ENCODE results near the gene MEX3A.

The MEX3A gene

GRCh38 chr1:156054500-156055280 lies 27.6 kb downstream of the MEX3A start, which contains the start of gene LAMTOR2:
Gene LAMTOR2, plus strand, starts transcription at chr1:156054782. Its CDS starts 108 bp downstream, at chr1:156054890.
- TF ChIP-seq, protein P1, sequence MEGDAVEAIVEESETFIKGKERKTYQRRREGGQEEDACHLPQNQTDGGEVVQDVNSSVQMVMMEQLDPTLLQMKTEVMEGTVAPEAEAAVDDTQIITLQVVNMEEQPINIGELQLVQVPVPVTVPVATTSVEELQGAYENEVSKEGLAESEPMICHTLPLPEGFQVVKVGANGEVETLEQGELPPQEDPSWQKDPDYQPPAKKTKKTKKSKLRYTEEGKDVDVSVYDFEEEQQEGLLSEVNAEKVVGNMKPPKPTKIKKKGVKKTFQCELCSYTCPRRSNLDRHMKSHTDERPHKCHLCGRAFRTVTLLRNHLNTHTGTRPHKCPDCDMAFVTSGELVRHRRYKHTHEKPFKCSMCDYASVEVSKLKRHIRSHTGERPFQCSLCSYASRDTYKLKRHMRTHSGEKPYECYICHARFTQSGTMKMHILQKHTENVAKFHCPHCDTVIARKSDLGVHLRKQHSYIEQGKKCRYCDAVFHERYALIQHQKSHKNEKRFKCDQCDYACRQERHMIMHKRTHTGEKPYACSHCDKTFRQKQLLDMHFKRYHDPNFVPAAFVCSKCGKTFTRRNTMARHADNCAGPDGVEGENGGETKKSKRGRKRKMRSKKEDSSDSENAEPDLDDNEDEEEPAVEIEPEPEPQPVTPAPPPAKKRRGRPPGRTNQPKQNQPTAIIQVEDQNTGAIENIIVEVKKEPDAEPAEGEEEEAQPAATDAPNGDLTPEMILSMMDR (IDR thresholded peaks at IDR 0.05; ENCODE audit: low read depth, low read length, missing control alignments), result no peak
- DNase-seq (ENCODE audit: extremely low read depth, low read depth), result peak; percentile 92
- peak within 1 kb of the TSS; percentile 83 for H3K4me3 ChIP-seq (replicated peaks; ENCODE audit: low read depth, low read length)

GRCh38 chr1:156053768-156054499 lies 28.3 kb downstream of the MEX3A start, which contains the start of gene UBQLN4:
Gene UBQLN4, minus strand, starts transcription at chr1:156053798. Its CDS starts 97 bp downstream, at chr1:156053701.
- TF ChIP-seq, protein P1 (IDR thresholded peaks at IDR 0.05; ENCODE audit: low read depth, low read length, missing control alignments), result peak; percentile 37
- peak within 1 kb of the TSS; percentile 83 for H3K4me3 ChIP-seq (replicated peaks; ENCODE audit: low read depth, low read length)
- DNase-seq (ENCODE audit: extremely low read depth, low read depth), result peak; percentile 32

DNA sequence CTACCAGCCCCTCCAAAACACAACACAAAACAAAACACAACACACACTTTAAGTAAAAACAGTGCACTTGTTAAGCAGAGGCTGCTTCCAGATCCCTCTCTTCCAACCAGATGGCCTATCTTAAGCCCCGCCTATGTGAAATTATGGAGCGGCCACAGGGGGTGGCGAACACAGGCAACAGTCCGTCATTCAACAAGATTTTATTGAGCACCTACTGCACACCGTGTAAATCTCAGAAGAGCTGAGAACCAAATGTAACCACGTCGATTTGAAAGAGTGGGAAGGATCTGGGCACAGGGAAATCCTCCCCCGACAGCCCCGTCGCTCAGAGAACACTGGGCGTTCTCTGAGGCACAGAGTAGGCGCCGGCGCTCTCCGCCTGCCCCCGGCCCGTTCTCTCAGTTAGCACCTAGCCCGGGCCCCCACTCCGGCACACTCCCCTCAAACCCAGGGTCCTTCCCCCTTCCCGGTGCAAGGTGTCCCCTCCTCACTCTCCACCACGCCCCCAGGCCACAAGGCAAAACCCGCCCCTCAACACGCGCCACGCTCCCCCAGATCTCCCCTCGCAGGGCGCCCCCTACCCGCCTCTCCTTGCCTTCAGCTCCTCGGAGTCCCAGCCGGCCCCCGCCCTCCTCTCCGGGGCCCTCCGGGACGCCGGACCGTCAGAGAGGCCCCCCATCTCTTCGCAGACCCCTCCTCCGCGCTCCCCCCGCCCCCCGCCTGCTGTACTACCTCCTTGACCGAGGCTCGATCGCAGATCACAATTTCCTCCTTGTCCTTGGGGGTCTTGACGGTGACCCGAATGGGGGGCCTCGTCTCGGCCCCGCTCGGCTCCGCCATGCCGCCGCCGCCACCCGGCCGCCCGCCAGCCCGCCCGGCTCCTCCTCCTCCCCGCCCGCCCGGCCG lies 29.1 kb downstream of the MEX3A start:
- DNase-seq (ENCODE audit: extremely low read depth, low read depth), result peak; percentile 43
- TF ChIP-seq, protein P1 (IDR thresholded peaks at IDR 0.05; ENCODE audit: low read depth, low read length, missing control alignments), result peak; percentile 20
- H3K4me3 ChIP-seq (replicated peaks; ENCODE audit: low read depth, low read length), result peak overlapping the region; percentile 83

DNA sequence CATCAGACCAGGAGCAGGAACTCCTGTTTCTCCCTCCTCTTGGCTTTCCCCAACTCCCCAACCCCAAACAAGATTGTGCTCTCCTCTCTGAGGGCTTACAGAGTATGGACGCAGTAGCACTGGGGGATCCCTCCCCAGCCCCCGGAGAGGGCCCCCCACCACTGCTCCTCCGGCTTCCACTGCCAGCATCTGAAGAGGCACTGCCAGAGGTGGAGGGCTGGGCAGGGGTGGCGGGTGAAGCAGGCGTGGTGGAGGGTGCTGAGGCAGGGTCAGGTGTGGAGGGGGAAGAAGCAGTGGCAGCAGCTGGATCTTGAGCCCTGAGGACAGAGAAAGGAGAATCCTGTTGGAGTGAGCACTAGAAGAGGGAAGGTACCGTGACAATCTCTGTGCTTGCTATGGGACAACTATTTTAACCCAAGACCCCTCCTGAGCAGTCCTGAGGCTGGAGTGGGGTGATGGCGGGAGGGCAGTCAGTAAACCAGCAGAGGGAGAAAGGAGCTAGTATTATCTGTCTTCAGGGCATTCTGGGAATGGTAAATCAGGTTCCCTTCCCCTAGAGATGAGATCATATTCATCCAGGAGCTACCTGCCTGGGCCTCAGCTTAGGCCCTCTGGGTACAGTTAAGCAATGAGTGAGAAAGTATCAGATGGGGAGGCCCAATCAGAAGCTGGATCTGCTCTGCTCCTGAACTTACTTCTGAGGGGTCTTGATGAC lies 31.1 kb downstream of the MEX3A start:
- TF ChIP-seq, protein P1 (IDR thresholded peaks at IDR 0.05; ENCODE audit: low read depth, low read length, missing control alignments), result no peak
- DNase-seq (ENCODE audit: extremely low read depth, low read depth), result no peak
- no peak overlapping the region for H3K4me3 ChIP-seq (replicated peaks; ENCODE audit: low read depth, low read length)

- TF ChIP-seq, protein P1 (IDR thresholded peaks at IDR 0.05; ENCODE audit: low read depth, low read length, missing control alignments), result no peak
- DNase-seq (ENCODE audit: extremely low read depth, low read depth), result no peak
- H3K4me3 ChIP-seq (replicated peaks; ENCODE audit: low read depth, low read length), result no peak overlapping the region
These were observed 31.9 kb downstream of the MEX3A start for GRCh38 chr1:156050376-156050775.
